HepG2 (cell line): Measurements from ENCODE around the gene NSMCE1. TPM values are rescaled to one million over a fixed set of nuclear protein-coding genes. Genes with fewer than 3 reads are reported as not detected.
A peak's percentile ranks its signal among the peaks of the same experiment; 100 is the strongest.
"Not testable (repeated sequence)": the region's sequence is repeated elsewhere in the genome, so short reads cannot be mapped to it uniquely, and the experiment has no call there.

Source experiments
- ATAC-seq: fragments of 200-7000 bp; cut with Tn5 transposase; 3 replicates; pipeline ENCODE4 v1.9.1; 2020; ENCODE audit warnings: mild to moderate bottlenecking, moderate library complexity
- BruUV-seq: library from RNA; stranded (reverse); fragments of 400-500 nt; replicated peaks from 2 replicates; lab custom pipeline; 2021; lab: Mats Ljungman, UMichigan
- CTCF ChIA-PET: fragments of 300-600 bp; formaldehyde crosslinking; extraction: SDS; loops from one replicate; lab custom pipeline; 2021; ENCODE audit warnings: low total read pairs, inconsistent platforms, low intra/inter-chr PET ratio; lab: Yijun Ruan, JAX
- POLR2A ChIA-PET: fragments of 350-600 bp; sonication (Branson Sonifier 250); formaldehyde crosslinking; loops from one replicate; lab custom pipeline; 2020; ENCODE audit warnings: antibody characterized with exemption, inconsistent platforms; lab: Yijun Ruan, JAX
- DNase-seq: peaks from one replicate; pipeline ENCODE4 v3.0.0-alpha.2; 2015; ENCODE audit warnings: low spot score
- FAIRE-seq: peaks from 3 replicates; lab custom pipeline; 2011; peaks lifted over from hg19 to GRCh38; lab: Jason Lieb, UNC
- H2AFZ ChIP-seq: one replicate; pipeline ENCODE4 v1.6.1; 2011; ENCODE audit warnings: low read length, inconsistent platforms
- H3K27ac ChIP-seq: fragments of 300-600 bp; 3 replicates; pipeline ENCODE4 v1.8.0; 2011; ENCODE audit warnings: mixed run types, mild to moderate bottlenecking, mixed read lengths, low read length, inconsistent platforms; ENCODE audit not compliant: insufficient read depth; ENCODE audit errors: extremely low read length
- H3K27me3 ChIP-seq, 2 experiments: fragments of 200-600 bp in 1 of 2; 2 replicates in 1 of 2; 3 replicates in 1 of 2; pipeline versions ENCODE4 v1.6.0 to v1.8.0; 2011; ENCODE audit warnings: low read length in 2 of 2, mild to moderate bottlenecking in 2 of 2, moderate library complexity in 2 of 2, inconsistent platforms in 1 of 2; ENCODE audit not compliant: insufficient read depth in 2 of 2, control insufficient read depth in 1 of 2
- H3K36me3 ChIP-seq, 2 experiments: fragments of 200-600 bp in 1 of 2; replicated peaks in 1 of 2; 2 replicates in 1 of 2; 3 replicates in 1 of 2; pipeline versions ENCODE4 v1.5.1 to v1.8.0; 2011; ENCODE audit warnings: low read length in 2 of 2, inconsistent platforms in 1 of 2; ENCODE audit not compliant: insufficient read depth in 2 of 2, control insufficient read depth in 1 of 2
- H3K4me1 ChIP-seq: 2 replicates; pipeline ENCODE4 v1.5.1; 2012; ENCODE audit warnings: low read length, inconsistent platforms; ENCODE audit not compliant: insufficient read depth
- H3K4me2 ChIP-seq: 2 replicates; pipeline ENCODE4 v1.6.0; 2011; ENCODE audit warnings: low read depth, low read length, inconsistent platforms
- H3K4me3 ChIP-seq, 3 experiments: fragments of 200-600 bp in 1 of 3; sonication (generic), shearing (Covaris generic) in 1 of 3; replicated peaks in 1 of 3; 2 replicates each; pipeline ENCODE4 v1.5.1; 2011 to 2016; ENCODE audit warnings: low read length in 3 of 3, inconsistent platforms in 2 of 3, low read depth in 2 of 3, mild to moderate bottlenecking in 2 of 3, control low read depth in 1 of 3, mixed read lengths in 1 of 3; ENCODE audit not compliant: insufficient read depth in 1 of 3
- H3K79me2 ChIP-seq: one replicate; pipeline ENCODE4 v1.6.1; 2011; ENCODE audit warnings: low read length, inconsistent platforms; ENCODE audit not compliant: insufficient read depth
- H3K9ac ChIP-seq: 2 replicates; pipeline ENCODE4 v1.6.0; 2011; ENCODE audit warnings: mild to moderate bottlenecking, low read depth, low read length, inconsistent platforms; ENCODE audit not compliant: insufficient read depth
- H3K9me3 ChIP-seq: 2 replicates; pipeline ENCODE4 v1.5.1; 2012; ENCODE audit warnings: mild to moderate bottlenecking, low read length
- H4K20me1 ChIP-seq: 2 replicates; pipeline ENCODE4 v1.6.0; 2011; ENCODE audit warnings: inconsistent platforms, mild to moderate bottlenecking, low read length, moderate library complexity; ENCODE audit not compliant: insufficient read depth
- GLI4 ChIP-seq: sonication (generic); formaldehyde crosslinking; IDR thresholded peaks from 2 replicates; pipeline ENCODE4 v1.5.1; 2020; ENCODE audit warnings: missing genetic modification reagents, mild to moderate bottlenecking, moderate library complexity, borderline replicate concordance
- GMEB1 ChIP-seq: sonication (generic); formaldehyde crosslinking; IDR thresholded peaks from 2 replicates; pipeline ENCODE4 v1.5.1; 2020; ENCODE audit warnings: missing genetic modification reagents, mild to moderate bottlenecking, borderline replicate concordance
- HNF4A ChIP-seq: sonication (generic); formaldehyde crosslinking; IDR thresholded peaks from 2 replicates; pipeline ENCODE4 v1.4.0; 2020; ENCODE audit warnings: missing genetic modification reagents
- HNRNPK ChIP-seq: fragments of 200-400 bp; formaldehyde crosslinking; IDR thresholded peaks from 2 replicates; pipeline ENCODE4 v1.6.1; 2018; ENCODE audit warnings: low read length, low read depth, moderate library complexity, mild to moderate bottlenecking; ENCODE audit not compliant: poor library complexity, severe bottlenecking
- KLF12 ChIP-seq: sonication (generic); formaldehyde crosslinking; IDR thresholded peaks from 2 replicates; pipeline ENCODE4 v1.4.0; 2020; ENCODE audit warnings: missing genetic modification reagents, borderline replicate concordance
- PHF5A ChIP-seq: IDR thresholded peaks from one replicate; pipeline ENCODE4 v1.6.1; 2018; ENCODE audit warnings: low read depth, missing genetic modification reagents; ENCODE audit not compliant: unreplicated experiment
- RCOR2 ChIP-seq: IDR thresholded peaks from 2 replicates; pipeline ENCODE4 v1.6.1; 2016; ENCODE audit warnings: missing biosample characterization, missing genetic modification reagents
- TAF15 ChIP-seq: fragments of 200-400 bp; formaldehyde crosslinking; IDR thresholded peaks from one replicate; pipeline ENCODE4 v1.6.1; 2018; ENCODE audit warnings: mild to moderate bottlenecking, low read depth, low read length; ENCODE audit not compliant: poor library complexity, severe bottlenecking
- ZFP36 ChIP-seq: fragments of 150-350 bp; IDR thresholded peaks from 2 replicates; pipeline ENCODE4 v1.6.1; 2018; ENCODE audit warnings: borderline replicate concordance, low read length, low read depth; ENCODE audit not compliant: partially characterized antibody
- ZMYM3 ChIP-seq: sonication (generic); formaldehyde crosslinking; IDR thresholded peaks from 2 replicates; pipeline ENCODE4 v1.5.1; 2020; ENCODE audit warnings: mild to moderate bottlenecking, missing genetic modification reagents
- ZNF121 ChIP-seq: sonication (generic); formaldehyde crosslinking; IDR thresholded peaks from 2 replicates; pipeline ENCODE4 v1.5.0; 2020; ENCODE audit warnings: mild to moderate bottlenecking, missing genetic modification reagents
- ZNF550 ChIP-seq: sonication (generic); formaldehyde crosslinking; IDR thresholded peaks from 2 replicates; pipeline ENCODE4 v1.4.0; 2020; ENCODE audit warnings: mild to moderate bottlenecking, missing genetic modification reagents, borderline replicate concordance
- WGBS: methylation state at CpG from one replicate; pipeline ENCODE4 v1.1.6; 2017; ENCODE audit warnings: low lambda C conversion rate; 5-methylcytosine and 5-hydroxymethylcytosine counted together
- in situ Hi-C: cut with HindIII; loops from 2 replicates; pipeline ENCODE4 v1.10.0; 2017; ENCODE audit warnings: low pct_unique_long_range_greater_than_20kb; ENCODE audit not compliant: extremely low pct_ligation_motif_present
- intact Hi-C: fragments of 100-400 bp; cut with micrococcal nuclease; formaldehyde crosslinking; loops from one replicate; pipeline ENCODE4 v1.10.0; 2022; ENCODE audit not compliant: unreplicated experiment
- polyA plus RNA-seq, 8 experiments: library from polyadenylated mRNA; depleted of rRNA in 3 of 8; stranded (reverse) in 7 of 8; unstranded in 1 of 8; fragments of >200 nt; fragmentation: Illumina TruSeq in 4 of 8; extraction: Trizol in 4 of 8; gene quantifications; 2 replicates each; pipeline versions ENCODE4 v1.2.1 to v1.2.3, GENCODE V29; 2011 to 2016; ENCODE audit warnings: low read depth in 4 of 8, missing spikeins in 1 of 8, mixed read lengths in 1 of 8; ENCODE audit not compliant: insufficient read depth in 1 of 8
- total RNA-seq, 5 experiments: library from RNA; depleted of rRNA; stranded (reverse); fragments of >200 nt; fragmentation: Illumina TruSeq; extraction: Trizol; gene quantifications; 2 replicates each; pipeline ENCODE4 v1.2.3, GENCODE V29; 2016; ENCODE audit warnings: low read depth in 1 of 5
- TF ChIP-seq, protein P1 (sequence below): sonication (generic); formaldehyde crosslinking; IDR thresholded peaks from 2 replicates; pipeline ENCODE4 v1.8.0; 2022; ENCODE audit warnings: low read depth, missing genetic modification reagents

NSMCE1 gene
- total and polyA plus RNA-seq, 2 of the 13 experiments (the other 11 are each of a cell fraction or from before 2014, with no cell fraction given) = 42.7 to 52.9 TPM

GRCh38 chr16:27273330-27273669 lies 4.7 kb upstream of the NSMCE1 start (continued):
- TF ChIP-seq PHF5A (CRISPR knock-in tag) = no peak

DNA sequence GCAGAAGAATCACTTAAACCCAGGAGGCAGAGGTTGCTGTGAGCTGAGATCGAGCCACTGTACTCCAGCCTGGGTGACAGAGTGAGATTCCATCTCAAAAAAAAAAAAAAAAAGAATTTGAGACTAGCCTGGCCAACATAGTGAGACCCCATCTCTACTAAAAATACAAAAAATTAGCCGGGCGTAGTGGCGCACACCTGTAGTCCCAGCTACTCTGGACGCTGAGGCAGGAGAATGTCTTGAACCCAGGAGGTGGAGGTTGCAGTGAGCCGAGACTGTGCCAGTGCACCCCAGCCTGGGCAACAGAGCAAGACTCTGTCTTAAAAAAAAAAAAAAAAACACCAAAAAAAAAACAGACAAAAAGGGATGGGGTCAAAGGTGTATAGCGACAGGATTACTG lies 4.1 kb upstream of the NSMCE1 start:
- FAIRE-seq, H4K20me1 ChIP-seq, in situ Hi-C loops, BruUV-seq, CTCF ChIA-PET, DNase-seq, ATAC-seq, H3K27me3 ChIP-seq, H2AFZ ChIP-seq, H3K4me2 ChIP-seq, H3K4me3 ChIP-seq, H3K9me3 ChIP-seq, H3K36me3 ChIP-seq: not testable (repeated sequence)
- TF ChIP-seq ZMYM3 (0 out of 2 replicates have a peak, but pooled peaks have one; percentile 10), RCOR2 (CRISPR knock-in tag) (0 out of 2 replicates have a peak, but pooled peaks have one; percentile 21), KLF12 (CRISPR knock-in tag) (0 out of 2 replicates have a peak, but pooled peaks have one; percentile 9), ZNF121 (CRISPR knock-in tag) (peak; percentile 92)
- H3K4me1 ChIP-seq = peaks cover 64% of the 10 kb centered on the region
- POLR2A ChIA-PET = interaction anchor here (1.2 to 2.6 kb wide), 5 partner anchors 8 to 69 kb away, joined by 4 to 12 read pairs (median 7); partner anchors contain the start of gene KDM8
- peaks cover 33% of the 10 kb centered on the region for H3K79me2 ChIP-seq
- H3K9ac ChIP-seq = 0 out of 2 replicates have a peak overlapping the region, but pooled peaks have one; percentile 71
- 95% methylated on average over 7 of the region's 7 CpGs for WGBS
- intact Hi-C loops = loop anchor here (1.0 kb wide), 1 partner anchor 8 kb away; no protein-coding TSS in a partner anchor
- peak overlapping the region; percentile 96 for H3K27ac ChIP-seq

DNA sequence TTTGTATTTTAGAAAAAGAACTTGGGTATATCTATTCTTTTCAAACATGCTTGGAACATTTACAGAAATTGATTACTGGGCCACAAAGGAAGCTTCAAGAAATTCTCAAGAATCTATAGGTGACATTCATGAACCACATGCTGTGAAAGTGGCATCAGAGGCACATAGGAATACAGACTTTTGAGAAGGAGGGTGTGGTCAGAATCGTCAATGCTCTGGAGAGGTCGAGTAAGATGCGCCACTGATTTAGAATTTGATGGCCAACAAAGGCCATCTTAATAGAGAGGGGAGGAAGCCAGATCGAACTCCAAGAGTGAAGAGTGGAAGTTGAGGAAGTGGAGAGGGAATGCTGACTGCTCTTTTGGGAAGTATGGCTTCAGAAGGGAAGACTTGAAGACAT lies 3.5 kb upstream of the NSMCE1 start:
- Histone ChIP-seq H3K4me1 (peaks cover 70% of the 10 kb centered on the region), H3K4me3 (no peak overlapping the region), H4K20me1 (no peaks in the 10 kb centered on the region), H2AFZ (no peak overlapping the region), H3K27me3 (no peaks in the 10 kb centered on the region; a peak in 1 of 5 replicates), H3K9ac (no peak overlapping the region), H3K79me2 (peaks cover 39% of the 10 kb centered on the region), H3K4me2 (no peak overlapping the region), H3K36me3 (no peaks in the 10 kb centered on the region), H3K9me3 (no peaks in the 10 kb centered on the region), H3K27ac (peak overlapping the region; percentile 47)
- 92% methylated on average over 4 of the region's 4 CpGs for WGBS
- intact Hi-C loops = no loop called here
- BruUV-seq = no TSS peak
- no peak for DNase-seq
- ATAC-seq = no peak
- FAIRE-seq = no peak
- ChIA-PET POLR2A (interaction anchor here (1.2 to 2.9 kb wide), 7 partner anchors 12 to 68 kb away, joined by 3 to 13 read pairs (median 4); partner anchors contain the start of gene KDM8), CTCF (no interaction called here)
- TF ChIP-seq KLF12 (CRISPR knock-in tag) (no peak), GMEB1 (no peak), TAF15 (no peak), ZNF550 (no peak), HNRNPK (no peak), HNF4A (CRISPR knock-in tag) (no peak), ZFP36 (no peak), GLI4 (no peak)
- TF ChIP-seq, protein P1, sequence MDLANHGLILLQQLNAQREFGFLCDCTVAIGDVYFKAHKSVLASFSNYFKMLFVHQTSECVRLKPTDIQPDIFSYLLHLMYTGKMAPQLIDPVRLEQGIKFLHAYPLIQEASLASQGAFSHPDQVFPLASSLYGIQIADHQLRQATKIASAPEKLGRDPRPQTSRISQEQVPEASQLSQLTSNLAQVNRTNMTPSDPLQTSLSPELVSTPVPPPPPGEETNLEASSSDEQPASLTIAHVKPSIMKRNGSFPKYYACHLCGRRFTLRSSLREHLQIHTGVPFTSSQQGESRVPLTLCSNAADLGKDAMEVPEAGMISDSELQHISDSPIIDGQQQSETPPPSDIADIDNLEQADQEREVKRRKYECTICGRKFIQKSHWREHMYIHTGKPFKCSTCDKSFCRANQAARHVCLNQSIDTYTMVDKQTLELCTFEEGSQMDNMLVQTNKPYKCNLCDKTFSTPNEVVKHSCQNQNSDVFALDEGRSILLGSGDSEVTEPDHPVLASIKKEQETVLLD (CRISPR knock-in tag) = no peak
- in situ Hi-C loops = no loop called here
